GM23338 (cell line): ENCODE measurements around the gene RNU6-9. TPM values are rescaled to one million over a fixed set of nuclear protein-coding genes. Genes with fewer than 3 reads are reported as not detected.
A peak's percentile ranks its signal among the peaks of the same experiment; 100 is the strongest.

Experiments used
- ATAC-seq: fragments of 200-7000 bp; cut with Tn5 transposase; 3 replicates; pipeline ENCODE4 v1.9.1; 2020
- DNase-seq: peaks from one replicate; pipeline ENCODE4 v3.0.0-alpha.2; 2015; ENCODE audit warnings: low spot score
- H2AFZ ChIP-seq: fragments of 200-600 bp; sonication (generic); 2 replicates; pipeline ENCODE4 v1.8.0; 2016; ENCODE audit warnings: antibody characterized with exemption, mild to moderate bottlenecking, moderate library complexity
- H3F3A ChIP-seq: fragments of 200-600 bp; sonication (generic); replicated peaks from 2 replicates; pipeline ENCODE4 v1.8.0; 2017; ENCODE audit warnings: antibody characterized with exemption, mixed run types, low read depth
- H3K27ac ChIP-seq: fragments of 200-600 bp; sonication (generic); 2 replicates; pipeline ENCODE4 v1.6.1; 2016; ENCODE audit warnings: low read depth
- H3K27me3 ChIP-seq: fragments of 200-600 bp; sonication (generic); 2 replicates; pipeline ENCODE4 v1.8.0; 2016; ENCODE audit warnings: mild to moderate bottlenecking, mixed run types, moderate library complexity; ENCODE audit not compliant: insufficient read depth
- H3K36me3 ChIP-seq: fragments of 200-600 bp; sonication (generic); 2 replicates; pipeline ENCODE4 v1.8.0; 2016; ENCODE audit warnings: mild to moderate bottlenecking; ENCODE audit not compliant: insufficient read depth
- H3K4me1 ChIP-seq: fragments of 200-600 bp; sonication (generic); 2 replicates; pipeline ENCODE4 v1.8.0; 2016; ENCODE audit warnings: mild to moderate bottlenecking, moderate library complexity; ENCODE audit not compliant: insufficient read depth
- H3K4me2 ChIP-seq: fragments of 200-600 bp; sonication (generic); 2 replicates; pipeline ENCODE4 v1.7.1; 2017; ENCODE audit warnings: mixed run types
- H3K4me3 ChIP-seq: fragments of 200-600 bp; sonication (generic); 2 replicates; pipeline ENCODE4 v1.6.1; 2016; ENCODE audit warnings: mixed run types
- H3K79me2 ChIP-seq: fragments of 200-600 bp; sonication (generic); replicated peaks from 2 replicates; pipeline ENCODE4 v1.8.0; 2017; ENCODE audit warnings: mild to moderate bottlenecking; ENCODE audit not compliant: insufficient read depth
- H3K9me2 ChIP-seq: fragments of 200-600 bp; sonication (generic); 2 replicates; pipeline ENCODE4 v1.8.0; 2017; ENCODE audit not compliant: insufficient read depth
- H4K20me1 ChIP-seq: fragments of 200-600 bp; sonication (generic); replicated peaks from 2 replicates; pipeline ENCODE4 v1.8.0; 2017; ENCODE audit warnings: mild to moderate bottlenecking; ENCODE audit not compliant: insufficient read depth
- H3K27ac Mint-ChIP-seq: 2 replicates; pipeline ENCODE4 v1.8.0; 2020; ENCODE audit warnings: inconsistent platforms, mild to moderate bottlenecking, moderate library complexity, mixed read lengths
- H3K27me3 Mint-ChIP-seq: 3 replicates; pipeline ENCODE4 v1.8.0; 2022; ENCODE audit warnings: low read depth, mild to moderate bottlenecking, moderate library complexity, mixed read lengths, inconsistent platforms; ENCODE audit not compliant: insufficient read depth, poor library complexity
- H3K36me3 Mint-ChIP-seq: 3 replicates; pipeline ENCODE4 v1.8.0; 2021; ENCODE audit warnings: low read depth, mild to moderate bottlenecking, inconsistent platforms, moderate library complexity, mixed read lengths
- H3K4me1 Mint-ChIP-seq: 3 replicates; pipeline ENCODE4 v1.8.0; 2020; ENCODE audit warnings: mild to moderate bottlenecking, inconsistent platforms, mixed read lengths
- H3K4me3 Mint-ChIP-seq: 3 replicates; pipeline ENCODE4 v1.8.0; 2021; ENCODE audit warnings: moderate library complexity, mild to moderate bottlenecking, inconsistent platforms, mixed read lengths
- H3K9me3 Mint-ChIP-seq: 3 replicates; pipeline ENCODE4 v1.8.0; 2020; ENCODE audit warnings: moderate library complexity, mild to moderate bottlenecking, inconsistent platforms, mixed read lengths
- CREB1 ChIP-seq: fragments of 250-450 bp; sonication (Bioruptor Pico); IDR thresholded peaks from 2 replicates; pipeline ENCODE4 v1.5.0; 2020; ENCODE audit warnings: low read depth, mild to moderate bottlenecking, moderate library complexity
- EZH2 ChIP-seq: fragments of 200-600 bp; sonication (generic); IDR thresholded peaks from one replicate; pipeline ENCODE4 v1.8.0; 2017; ENCODE audit warnings: antibody characterized with exemption, mild to moderate bottlenecking, low read depth; ENCODE audit not compliant: unreplicated experiment
- EZH2phosphoT487 ChIP-seq: fragments of 200-600 bp; sonication (generic); IDR thresholded peaks from one replicate; pipeline ENCODE4 v1.8.1; 2018; ENCODE audit warnings: antibody characterized with exemption; ENCODE audit not compliant: unreplicated experiment
- JUNB ChIP-seq: IDR thresholded peaks from one replicate; pipeline ENCODE4 v1.6.1; 2016; ENCODE audit warnings: antibody characterized with exemption; ENCODE audit not compliant: unreplicated experiment
- NANOG ChIP-seq: IDR thresholded peaks from 2 replicates; pipeline ENCODE4 v1.6.1; 2016; ENCODE audit warnings: antibody characterized with exemption, borderline replicate concordance
- POLR2AphosphoS5 ChIP-seq: IDR thresholded peaks from 2 replicates; pipeline ENCODE4 v1.6.1; 2016; ENCODE audit warnings: antibody characterized with exemption, low read depth
- STAT1 ChIP-seq: IDR thresholded peaks from one replicate; pipeline ENCODE4 v1.6.1; 2016; ENCODE audit warnings: antibody characterized with exemption; ENCODE audit not compliant: unreplicated experiment
- ZNF331 ChIP-seq: fragments of 250-450 bp; sonication (Bioruptor Pico); IDR thresholded peaks from 2 replicates; pipeline ENCODE4 v1.5.0; 2020; ENCODE audit warnings: low read depth, mild to moderate bottlenecking, moderate library complexity
- polyA plus RNA-seq: library from polyadenylated mRNA; unstranded; fragments of >200 nt; fragmentation: Nextera tagmentation; extraction: Ambion mirVana; gene quantifications from 2 replicates; pipeline ENCODE4 v1.2.1, GENCODE V29; 2016
- total RNA-seq: library from RNA; depleted of rRNA; stranded (reverse); fragments of >200 nt; shearing (Covaris generic); gene quantifications from 2 replicates; pipeline ENCODE4 v1.2.3, GENCODE V29; 2014
- TF ChIP-seq, protein P1 (sequence below): IDR thresholded peaks from one replicate; pipeline ENCODE4 v1.6.1; 2018; ENCODE audit warnings: antibody characterized with exemption; ENCODE audit not compliant: unreplicated experiment
- TF ChIP-seq, protein P2 (sequence below), 2 experiments: fragments of 200-600 bp in 1 of 2; sonication (generic) in 1 of 2; conservative IDR thresholded peaks; 2 replicates each; pipeline versions ENCODE4 v1.5.1 to v1.6.1; 2016 to 2017; ENCODE audit warnings: antibody characterized with exemption in 2 of 2, low read depth in 2 of 2, mild to moderate bottlenecking in 2 of 2, moderate library complexity in 1 of 2
- TF ChIP-seq, protein P3 (sequence below): fragments of 250-450 bp; sonication (Bioruptor Pico); IDR thresholded peaks from 2 replicates; pipeline ENCODE4 v1.5.0; 2020; ENCODE audit warnings: mild to moderate bottlenecking, moderate library complexity

Gene RNU6-9
- total and polyA plus RNA-seq, 2 experiments from 2014 or later: not detected

DNA sequence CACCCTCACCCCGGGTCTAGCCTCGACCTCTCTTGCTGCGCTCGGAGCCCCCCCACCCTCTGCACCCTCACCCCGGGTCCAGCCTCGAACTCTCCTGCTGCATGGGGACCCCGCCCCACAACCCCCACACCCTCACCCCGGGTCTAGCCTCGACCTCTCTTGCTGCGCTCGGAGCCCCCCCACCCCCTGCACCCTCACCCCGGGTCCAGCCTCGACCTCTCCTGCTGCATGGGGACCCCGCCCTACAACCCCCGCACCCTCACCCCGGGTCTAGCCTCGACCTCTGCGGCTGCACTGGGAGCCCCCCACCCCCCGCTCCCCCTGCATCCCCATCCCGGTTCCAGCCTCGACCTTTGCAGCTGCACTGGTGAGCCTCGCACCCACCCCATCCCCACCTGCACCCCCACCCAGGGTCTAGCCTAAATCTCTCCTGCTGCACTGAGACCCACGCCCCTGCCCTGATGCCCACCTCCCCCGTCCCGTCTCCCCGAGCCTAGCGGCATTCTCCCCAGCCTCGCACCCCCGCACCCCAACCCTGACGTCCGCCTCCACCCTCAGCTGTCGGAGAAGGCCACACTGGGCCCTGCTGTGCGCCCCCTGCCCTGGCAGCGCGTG lies 32.0 kb upstream of the RNU6-9 start (continued):
- TF ChIP-seq CREB1: no peak
- no peak for TF ChIP-seq POLR2AphosphoS5
- no peak for TF ChIP-seq ZNF331 (CRISPR knock-in tag)
- TF ChIP-seq, protein P1, sequence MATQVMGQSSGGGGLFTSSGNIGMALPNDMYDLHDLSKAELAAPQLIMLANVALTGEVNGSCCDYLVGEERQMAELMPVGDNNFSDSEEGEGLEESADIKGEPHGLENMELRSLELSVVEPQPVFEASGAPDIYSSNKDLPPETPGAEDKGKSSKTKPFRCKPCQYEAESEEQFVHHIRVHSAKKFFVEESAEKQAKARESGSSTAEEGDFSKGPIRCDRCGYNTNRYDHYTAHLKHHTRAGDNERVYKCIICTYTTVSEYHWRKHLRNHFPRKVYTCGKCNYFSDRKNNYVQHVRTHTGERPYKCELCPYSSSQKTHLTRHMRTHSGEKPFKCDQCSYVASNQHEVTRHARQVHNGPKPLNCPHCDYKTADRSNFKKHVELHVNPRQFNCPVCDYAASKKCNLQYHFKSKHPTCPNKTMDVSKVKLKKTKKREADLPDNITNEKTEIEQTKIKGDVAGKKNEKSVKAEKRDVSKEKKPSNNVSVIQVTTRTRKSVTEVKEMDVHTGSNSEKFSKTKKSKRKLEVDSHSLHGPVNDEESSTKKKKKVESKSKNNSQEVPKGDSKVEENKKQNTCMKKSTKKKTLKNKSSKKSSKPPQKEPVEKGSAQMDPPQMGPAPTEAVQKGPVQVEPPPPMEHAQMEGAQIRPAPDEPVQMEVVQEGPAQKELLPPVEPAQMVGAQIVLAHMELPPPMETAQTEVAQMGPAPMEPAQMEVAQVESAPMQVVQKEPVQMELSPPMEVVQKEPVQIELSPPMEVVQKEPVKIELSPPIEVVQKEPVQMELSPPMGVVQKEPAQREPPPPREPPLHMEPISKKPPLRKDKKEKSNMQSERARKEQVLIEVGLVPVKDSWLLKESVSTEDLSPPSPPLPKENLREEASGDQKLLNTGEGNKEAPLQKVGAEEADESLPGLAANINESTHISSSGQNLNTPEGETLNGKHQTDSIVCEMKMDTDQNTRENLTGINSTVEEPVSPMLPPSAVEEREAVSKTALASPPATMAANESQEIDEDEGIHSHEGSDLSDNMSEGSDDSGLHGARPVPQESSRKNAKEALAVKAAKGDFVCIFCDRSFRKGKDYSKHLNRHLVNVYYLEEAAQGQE: no peak
- no peak for TF ChIP-seq EZH2
- no peak for TF ChIP-seq JUNB

DNA sequence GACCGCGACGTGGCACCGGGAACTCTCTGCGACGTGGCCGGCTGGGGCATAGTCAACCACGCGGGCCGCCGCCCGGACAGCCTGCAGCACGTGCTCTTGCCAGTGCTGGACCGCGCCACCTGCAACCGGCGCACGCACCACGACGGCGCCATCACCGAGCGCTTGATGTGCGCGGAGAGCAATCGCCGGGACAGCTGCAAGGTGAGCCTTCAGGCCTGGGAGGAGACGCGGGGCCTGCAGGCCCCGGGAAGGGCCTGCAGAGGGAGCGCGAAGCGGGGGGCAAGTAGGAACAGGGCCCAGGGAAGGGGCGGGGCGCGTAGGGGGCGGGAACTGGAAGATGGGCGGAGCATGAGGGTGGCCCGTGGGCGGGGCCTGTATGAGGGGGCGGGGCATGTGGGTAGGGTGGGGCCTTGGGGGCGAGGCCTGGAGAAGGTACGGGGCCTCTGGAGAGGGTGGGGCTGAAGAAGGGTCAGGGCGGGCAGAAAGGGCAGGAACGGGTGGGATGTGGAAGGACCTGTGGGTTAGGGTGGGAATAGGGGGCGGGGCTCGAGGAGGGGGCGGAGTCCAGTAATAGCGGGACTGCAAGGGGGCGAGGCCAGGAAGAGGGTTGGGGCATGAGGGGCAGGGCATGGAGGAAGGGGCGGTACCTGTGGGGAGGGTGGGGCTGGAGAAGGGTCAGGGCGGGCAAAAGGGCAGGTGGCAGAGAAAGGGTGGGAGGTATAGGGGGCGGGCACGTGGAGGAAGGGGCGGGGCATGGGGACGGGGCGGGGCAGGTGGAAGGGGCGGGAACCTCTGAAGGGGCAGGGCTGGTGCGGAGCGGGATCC lies 31.3 kb upstream of the RNU6-9 start:
- DNase-seq (peak; percentile 94), ATAC-seq (peak; percentile 64)
- Histone ChIP-seq H3K9me2 (no peaks in the 10 kb centered on the region), H4K20me1 (peaks cover 9% of the 10 kb centered on the region; the same call in 1 of the 2 replicates), H3F3A (peaks cover 20% of the 10 kb centered on the region), H3K27ac (no peak overlapping the region), H3K4me2 (peak overlapping the region; percentile 79; the same call in 1 of the 2 replicates), H3K79me2 (no peaks in the 10 kb centered on the region), H3K36me3 (no peaks in the 10 kb centered on the region), H2AFZ (no peak overlapping the region; the same call in 1 of the 2 replicates), H3K27me3 (peaks cover 28% of the 10 kb centered on the region), H3K4me1 (no peaks in the 10 kb centered on the region), H3K4me3 (peak overlapping the region; percentile 56; the same call in 1 of the 2 replicates)
- Mint-ChIP-seq H3K27ac (no peak overlapping the region), H3K9me3 (no peaks in the 10 kb centered on the region; the same call in 2 of the 3 replicates), H3K4me3 (no peak overlapping the region; the same call in 2 of the 3 replicates), H3K27me3 (peaks cover 27% of the 10 kb centered on the region), H3K4me1 (no peaks in the 10 kb centered on the region), H3K36me3 (0 out of 3 replicates have a peak, but pooled peaks cover 3% of the 10 kb centered on the region)
- TF ChIP-seq, protein P2, sequence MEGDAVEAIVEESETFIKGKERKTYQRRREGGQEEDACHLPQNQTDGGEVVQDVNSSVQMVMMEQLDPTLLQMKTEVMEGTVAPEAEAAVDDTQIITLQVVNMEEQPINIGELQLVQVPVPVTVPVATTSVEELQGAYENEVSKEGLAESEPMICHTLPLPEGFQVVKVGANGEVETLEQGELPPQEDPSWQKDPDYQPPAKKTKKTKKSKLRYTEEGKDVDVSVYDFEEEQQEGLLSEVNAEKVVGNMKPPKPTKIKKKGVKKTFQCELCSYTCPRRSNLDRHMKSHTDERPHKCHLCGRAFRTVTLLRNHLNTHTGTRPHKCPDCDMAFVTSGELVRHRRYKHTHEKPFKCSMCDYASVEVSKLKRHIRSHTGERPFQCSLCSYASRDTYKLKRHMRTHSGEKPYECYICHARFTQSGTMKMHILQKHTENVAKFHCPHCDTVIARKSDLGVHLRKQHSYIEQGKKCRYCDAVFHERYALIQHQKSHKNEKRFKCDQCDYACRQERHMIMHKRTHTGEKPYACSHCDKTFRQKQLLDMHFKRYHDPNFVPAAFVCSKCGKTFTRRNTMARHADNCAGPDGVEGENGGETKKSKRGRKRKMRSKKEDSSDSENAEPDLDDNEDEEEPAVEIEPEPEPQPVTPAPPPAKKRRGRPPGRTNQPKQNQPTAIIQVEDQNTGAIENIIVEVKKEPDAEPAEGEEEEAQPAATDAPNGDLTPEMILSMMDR (conservative IDR thresholded peaks at IDR 0.05; ENCODE audit: low read depth in 2 of 2): peak; percentile 53 to 71
- TF ChIP-seq, protein P3, sequence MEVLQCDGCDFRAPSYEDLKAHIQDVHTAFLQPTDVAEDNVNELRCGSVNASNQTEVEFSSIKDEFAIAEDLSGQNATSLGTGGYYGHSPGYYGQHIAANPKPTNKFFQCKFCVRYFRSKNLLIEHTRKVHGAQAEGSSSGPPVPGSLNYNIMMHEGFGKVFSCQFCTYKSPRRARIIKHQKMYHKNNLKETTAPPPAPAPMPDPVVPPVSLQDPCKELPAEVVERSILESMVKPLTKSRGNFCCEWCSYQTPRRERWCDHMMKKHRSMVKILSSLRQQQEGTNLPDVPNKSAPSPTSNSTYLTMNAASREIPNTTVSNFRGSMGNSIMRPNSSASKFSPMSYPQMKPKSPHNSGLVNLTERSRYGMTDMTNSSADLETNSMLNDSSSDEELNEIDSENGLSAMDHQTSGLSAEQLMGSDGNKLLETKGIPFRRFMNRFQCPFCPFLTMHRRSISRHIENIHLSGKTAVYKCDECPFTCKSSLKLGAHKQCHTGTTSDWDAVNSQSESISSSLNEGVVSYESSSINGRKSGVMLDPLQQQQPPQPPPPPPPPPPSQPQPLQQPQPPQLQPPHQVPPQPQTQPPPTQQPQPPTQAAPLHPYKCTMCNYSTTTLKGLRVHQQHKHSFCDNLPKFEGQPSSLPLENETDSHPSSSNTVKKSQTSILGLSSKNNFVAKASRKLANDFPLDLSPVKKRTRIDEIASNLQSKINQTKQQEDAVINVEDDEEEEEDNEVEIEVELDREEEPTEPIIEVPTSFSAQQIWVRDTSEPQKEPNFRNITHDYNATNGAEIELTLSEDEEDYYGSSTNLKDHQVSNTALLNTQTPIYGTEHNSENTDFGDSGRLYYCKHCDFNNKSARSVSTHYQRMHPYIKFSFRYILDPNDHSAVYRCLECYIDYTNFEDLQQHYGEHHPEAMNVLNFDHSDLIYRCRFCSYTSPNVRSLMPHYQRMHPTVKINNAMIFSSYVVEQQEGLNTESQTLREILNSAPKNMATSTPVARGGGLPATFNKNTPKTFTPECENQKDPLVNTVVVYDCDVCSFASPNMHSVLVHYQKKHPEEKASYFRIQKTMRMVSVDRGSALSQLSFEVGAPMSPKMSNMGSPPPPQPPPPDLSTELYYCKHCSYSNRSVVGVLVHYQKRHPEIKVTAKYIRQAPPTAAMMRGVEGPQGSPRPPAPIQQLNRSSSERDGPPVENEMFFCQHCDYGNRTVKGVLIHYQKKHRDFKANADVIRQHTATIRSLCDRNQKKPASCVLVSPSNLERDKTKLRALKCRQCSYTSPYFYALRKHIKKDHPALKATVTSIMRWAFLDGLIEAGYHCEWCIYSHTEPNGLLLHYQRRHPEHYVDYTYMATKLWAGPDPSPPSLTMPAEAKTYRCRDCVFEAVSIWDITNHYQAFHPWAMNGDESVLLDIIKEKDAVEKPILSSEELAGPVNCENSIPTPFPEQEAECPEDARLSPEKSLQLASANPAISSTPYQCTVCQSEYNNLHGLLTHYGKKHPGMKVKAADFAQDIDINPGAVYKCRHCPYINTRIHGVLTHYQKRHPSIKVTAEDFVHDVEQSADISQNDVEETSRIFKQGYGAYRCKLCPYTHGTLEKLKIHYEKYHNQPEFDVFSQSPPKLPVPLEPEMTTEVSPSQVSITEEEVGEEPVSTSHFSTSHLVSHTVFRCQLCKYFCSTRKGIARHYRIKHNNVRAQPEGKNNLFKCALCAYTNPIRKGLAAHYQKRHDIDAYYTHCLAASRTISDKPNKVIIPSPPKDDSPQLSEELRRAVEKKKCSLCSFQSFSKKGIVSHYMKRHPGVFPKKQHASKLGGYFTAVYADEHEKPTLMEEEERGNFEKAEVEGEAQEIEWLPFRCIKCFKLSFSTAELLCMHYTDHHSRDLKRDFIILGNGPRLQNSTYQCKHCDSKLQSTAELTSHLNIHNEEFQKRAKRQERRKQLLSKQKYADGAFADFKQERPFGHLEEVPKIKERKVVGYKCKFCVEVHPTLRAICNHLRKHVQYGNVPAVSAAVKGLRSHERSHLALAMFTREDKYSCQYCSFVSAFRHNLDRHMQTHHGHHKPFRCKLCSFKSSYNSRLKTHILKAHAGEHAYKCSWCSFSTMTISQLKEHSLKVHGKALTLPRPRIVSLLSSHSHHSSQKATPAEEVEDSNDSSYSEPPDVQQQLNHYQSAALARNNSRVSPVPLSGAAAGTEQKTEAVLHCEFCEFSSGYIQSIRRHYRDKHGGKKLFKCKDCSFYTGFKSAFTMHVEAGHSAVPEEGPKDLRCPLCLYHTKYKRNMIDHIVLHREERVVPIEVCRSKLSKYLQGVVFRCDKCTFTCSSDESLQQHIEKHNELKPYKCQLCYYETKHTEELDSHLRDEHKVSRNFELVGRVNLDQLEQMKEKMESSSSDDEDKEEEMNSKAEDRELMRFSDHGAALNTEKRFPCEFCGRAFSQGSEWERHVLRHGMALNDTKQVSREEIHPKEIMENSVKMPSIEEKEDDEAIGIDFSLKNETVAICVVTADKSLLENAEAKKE (CRISPR knock-in tag): no peak
- TF ChIP-seq POLR2AphosphoS5 (no peak), CREB1 (peak; percentile 54; the same call in 1 of the 2 replicates), EZH2 (no peak), NANOG (no peak), EZH2phosphoT487 (no peak), STAT1 (no peak)
